ENCODE results near the gene FAM83G.
"Not testable (repeated sequence)": the region's sequence is repeated elsewhere in the genome, so short reads cannot be mapped to it uniquely, and the experiment has no call there.

DNA sequence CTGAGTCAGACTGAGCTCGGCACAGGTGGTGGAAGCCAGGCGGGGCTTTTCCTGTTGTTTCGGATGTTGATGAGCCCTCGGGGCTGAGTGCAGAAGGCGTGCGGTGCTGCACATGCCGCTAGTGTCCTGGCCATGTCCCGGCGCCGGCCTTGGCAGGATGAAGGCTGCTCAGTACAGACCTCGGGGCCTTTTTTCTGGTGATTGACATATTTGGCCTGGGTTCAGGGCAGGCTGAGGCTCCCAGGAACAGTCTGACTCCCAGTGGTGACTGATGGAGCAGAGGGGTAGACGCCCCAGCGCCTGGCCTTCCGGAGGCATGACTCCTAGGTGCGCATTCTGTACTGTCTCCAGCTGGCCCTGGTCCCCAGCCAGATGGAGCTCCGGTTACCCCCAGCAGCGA is 33.4 kb upstream of the FAM83G start:
- TF ChIP-seq, protein P1, sequence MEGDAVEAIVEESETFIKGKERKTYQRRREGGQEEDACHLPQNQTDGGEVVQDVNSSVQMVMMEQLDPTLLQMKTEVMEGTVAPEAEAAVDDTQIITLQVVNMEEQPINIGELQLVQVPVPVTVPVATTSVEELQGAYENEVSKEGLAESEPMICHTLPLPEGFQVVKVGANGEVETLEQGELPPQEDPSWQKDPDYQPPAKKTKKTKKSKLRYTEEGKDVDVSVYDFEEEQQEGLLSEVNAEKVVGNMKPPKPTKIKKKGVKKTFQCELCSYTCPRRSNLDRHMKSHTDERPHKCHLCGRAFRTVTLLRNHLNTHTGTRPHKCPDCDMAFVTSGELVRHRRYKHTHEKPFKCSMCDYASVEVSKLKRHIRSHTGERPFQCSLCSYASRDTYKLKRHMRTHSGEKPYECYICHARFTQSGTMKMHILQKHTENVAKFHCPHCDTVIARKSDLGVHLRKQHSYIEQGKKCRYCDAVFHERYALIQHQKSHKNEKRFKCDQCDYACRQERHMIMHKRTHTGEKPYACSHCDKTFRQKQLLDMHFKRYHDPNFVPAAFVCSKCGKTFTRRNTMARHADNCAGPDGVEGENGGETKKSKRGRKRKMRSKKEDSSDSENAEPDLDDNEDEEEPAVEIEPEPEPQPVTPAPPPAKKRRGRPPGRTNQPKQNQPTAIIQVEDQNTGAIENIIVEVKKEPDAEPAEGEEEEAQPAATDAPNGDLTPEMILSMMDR (IDR thresholded peaks at IDR 0.05; ENCODE audit: insufficient read depth, low read depth, low read length) = not testable (repeated sequence)
- not testable (repeated sequence) for TF ChIP-seq EZH2 (IDR thresholded peaks at IDR 0.05; ENCODE audit: insufficient read depth, low read length)

All from astrocyte (in vitro differentiated cells and primary cell).